ENCODE data around the gene NFATC1. TPM values are rescaled to one million over a fixed set of nuclear protein-coding genes. Genes with fewer than 3 reads are reported as not detected.
"Not testable (repeated sequence)": the region's sequence is repeated elsewhere in the genome, so short reads cannot be mapped to it uniquely, and the experiment has no call there.

The NFATC1 gene
- total RNA-seq, 1 donor from 2014 or later, result 4.5 TPM

GRCh38 chr18:79496978-79497637 lies 101.4 kb downstream of the NFATC1 start:
- ATAC-seq (no peak), DNase-seq (ENCODE audit: low spot score) (no peak)

GRCh38 chr18:79497638-79498081 lies 101.9 kb downstream of the NFATC1 start:
- DNase-seq (ENCODE audit: low spot score) (no peak), ATAC-seq (no peak)

- ATAC-seq, result no peak
- no peak for DNase-seq (ENCODE audit: low spot score)
These were observed 102.9 kb downstream of the NFATC1 start for GRCh38 chr18:79498662-79499061.

GRCh38 chr18:79501006-79501405 lies 105.3 kb downstream of the NFATC1 start:
- no peak for ATAC-seq

GRCh38 chr18:79502782-79503181 lies 107.1 kb downstream of the NFATC1 start:
- DNase-seq (ENCODE audit: low spot score) (no peak), ATAC-seq (no peak)

More at GRCh38 chr18:79501006-79501405, 105.3 kb downstream of the NFATC1 start:
- no peak for DNase-seq (ENCODE audit: low spot score)

GRCh38 chr18:79503406-79503805 lies 107.7 kb downstream of the NFATC1 start:
- no peak for ATAC-seq
- no peak for DNase-seq (ENCODE audit: low spot score)

GRCh38 chr18:79504034-79504433 lies 108.3 kb downstream of the NFATC1 start:
- DNase-seq (ENCODE audit: low spot score) (no peak), ATAC-seq (no peak)

GRCh38 chr18:79504495-79504894 lies 108.8 kb downstream of the NFATC1 start:
- ATAC-seq; DNase-seq (ENCODE audit: low spot score): not testable (repeated sequence)

GRCh38 chr18:79505465-79505864 lies 109.7 kb downstream of the NFATC1 start:
- not testable (repeated sequence) for ATAC-seq; DNase-seq (ENCODE audit: low spot score)

GRCh38 chr18:79506191-79507075 lies 110.7 kb downstream of the NFATC1 start:
- no peak for DNase-seq (ENCODE audit: low spot score)
- ATAC-seq, result peak; percentile 7

- peak; percentile 78 for ATAC-seq
- DNase-seq (ENCODE audit: low spot score), result peak; percentile 68
These were observed 111.4 kb downstream of the NFATC1 start for GRCh38 chr18:79507076-79507545.

- peak; percentile 83 for ATAC-seq
- peak; percentile 82 for DNase-seq (ENCODE audit: low spot score)
These were observed 112.1 kb downstream of the NFATC1 start for GRCh38 chr18:79507546-79508480.

- DNase-seq (ENCODE audit: low spot score) (no peak), ATAC-seq (no peak)
These were observed 113.1 kb downstream of the NFATC1 start for GRCh38 chr18:79508565-79509535.

- DNase-seq (ENCODE audit: low spot score) (no peak), ATAC-seq (no peak)
These were observed 113.8 kb downstream of the NFATC1 start for GRCh38 chr18:79509536-79509930.

GRCh38 chr18:79510046-79510685 lies 114.4 kb downstream of the NFATC1 start:
- DNase-seq (ENCODE audit: low spot score) (peak; percentile 14), ATAC-seq (no peak)

GRCh38 chr18:79510731-79511241 lies 115.1 kb downstream of the NFATC1 start:
- no peak for ATAC-seq
- DNase-seq (ENCODE audit: low spot score), result peak; percentile 28

GRCh38 chr18:79511271-79511670 lies 115.5 kb downstream of the NFATC1 start:
- ATAC-seq (no peak), DNase-seq (ENCODE audit: low spot score) (peak; percentile 26)

- ATAC-seq (no peak), DNase-seq (ENCODE audit: low spot score) (peak; percentile 41)
These were observed 116.1 kb downstream of the NFATC1 start for GRCh38 chr18:79511671-79512301.
